Fibroblast of pulmonary artery (primary cell): ENCODE measurements around the gene TSTD1.

Source experiments
- DNase-seq: peaks from one replicate; pipeline ENCODE4 v3.0.0-alpha.2; 2010; ENCODE audit warnings: low read depth
- H3K4me3 ChIP-seq: replicated peaks from 2 replicates; pipeline ENCODE4 v1.5.1; 2011; ENCODE audit warnings: low read depth, mild to moderate bottlenecking, control low read depth, low read length, moderate library complexity
- TF ChIP-seq, protein P1 (sequence below): IDR thresholded peaks from 2 replicates; pipeline ENCODE4 v1.5.1; 2011; ENCODE audit warnings: mild to moderate bottlenecking, control low read depth, low read length, inconsistent platforms; ENCODE audit errors: missing control alignments

TSTD1 gene

DNA sequence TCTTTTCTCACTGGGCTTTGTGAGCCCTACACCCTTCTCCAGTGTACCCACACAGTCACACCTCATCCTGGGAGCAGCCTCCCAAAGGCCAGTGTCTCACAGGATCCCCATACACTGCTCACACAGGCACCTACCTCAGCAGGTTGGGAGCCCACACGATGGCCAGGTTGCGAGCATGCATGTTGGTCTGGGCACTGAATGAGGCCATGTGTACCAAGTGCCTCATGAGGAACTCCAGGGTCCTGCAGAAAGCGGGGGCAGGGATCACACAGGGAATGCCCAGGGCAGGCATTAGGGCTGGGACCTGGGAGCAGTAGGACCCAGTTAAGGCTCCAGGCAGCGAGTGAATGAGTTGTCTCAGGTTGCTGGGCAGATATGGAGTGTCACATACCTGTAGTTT is 15.5 kb upstream of the TSTD1 start:
- no peak overlapping the region for H3K4me3 ChIP-seq
- no peak for DNase-seq
- TF ChIP-seq, protein P1, sequence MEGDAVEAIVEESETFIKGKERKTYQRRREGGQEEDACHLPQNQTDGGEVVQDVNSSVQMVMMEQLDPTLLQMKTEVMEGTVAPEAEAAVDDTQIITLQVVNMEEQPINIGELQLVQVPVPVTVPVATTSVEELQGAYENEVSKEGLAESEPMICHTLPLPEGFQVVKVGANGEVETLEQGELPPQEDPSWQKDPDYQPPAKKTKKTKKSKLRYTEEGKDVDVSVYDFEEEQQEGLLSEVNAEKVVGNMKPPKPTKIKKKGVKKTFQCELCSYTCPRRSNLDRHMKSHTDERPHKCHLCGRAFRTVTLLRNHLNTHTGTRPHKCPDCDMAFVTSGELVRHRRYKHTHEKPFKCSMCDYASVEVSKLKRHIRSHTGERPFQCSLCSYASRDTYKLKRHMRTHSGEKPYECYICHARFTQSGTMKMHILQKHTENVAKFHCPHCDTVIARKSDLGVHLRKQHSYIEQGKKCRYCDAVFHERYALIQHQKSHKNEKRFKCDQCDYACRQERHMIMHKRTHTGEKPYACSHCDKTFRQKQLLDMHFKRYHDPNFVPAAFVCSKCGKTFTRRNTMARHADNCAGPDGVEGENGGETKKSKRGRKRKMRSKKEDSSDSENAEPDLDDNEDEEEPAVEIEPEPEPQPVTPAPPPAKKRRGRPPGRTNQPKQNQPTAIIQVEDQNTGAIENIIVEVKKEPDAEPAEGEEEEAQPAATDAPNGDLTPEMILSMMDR: no peak

DNA sequence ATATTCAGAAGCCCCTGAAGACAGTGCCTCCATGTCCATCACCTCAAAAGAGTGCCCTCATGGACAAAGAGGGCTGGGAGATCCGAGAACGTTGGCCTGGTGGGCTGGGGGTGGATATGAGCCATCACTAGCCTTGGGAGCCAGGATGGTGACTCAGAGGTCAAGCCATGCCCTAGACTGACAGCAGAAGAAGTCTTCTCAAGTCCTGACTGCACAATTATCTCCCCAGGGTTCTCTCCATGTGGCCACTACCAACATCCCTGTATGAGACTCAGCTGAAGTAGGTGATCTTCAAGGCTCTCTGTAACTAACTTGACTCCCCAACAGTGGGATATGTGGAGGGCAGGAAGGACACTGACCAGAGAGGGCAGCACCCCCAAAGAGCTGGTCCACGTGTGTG is 14.1 kb upstream of the TSTD1 start:
- DNase-seq: no peak
- H3K4me3 ChIP-seq: no peak overlapping the region
- TF ChIP-seq, protein P1: no peak

DNA sequence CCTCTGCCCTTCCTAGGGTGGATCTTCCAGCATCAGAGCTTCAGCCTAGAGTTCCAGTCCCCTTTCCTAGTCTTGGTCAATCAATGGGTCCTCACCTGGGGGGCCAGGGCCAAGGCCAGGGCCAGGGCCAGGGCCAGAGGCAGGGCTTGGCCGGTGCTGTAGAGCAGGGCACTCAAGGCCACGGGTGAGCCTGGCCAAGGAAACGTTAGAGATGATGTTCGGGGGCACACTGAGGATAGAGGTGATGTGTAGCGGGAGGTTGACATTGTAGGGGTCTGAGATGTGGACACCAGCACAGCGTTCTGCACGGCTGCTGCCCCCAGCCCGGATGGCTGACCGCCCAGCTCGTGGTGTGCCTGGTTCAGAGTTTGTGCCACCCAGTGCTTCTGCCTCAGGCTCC is 12.5 kb upstream of the TSTD1 start:
- DNase-seq: no peak
- TF ChIP-seq, protein P1: no peak
- H3K4me3 ChIP-seq: no peak overlapping the region

DNA sequence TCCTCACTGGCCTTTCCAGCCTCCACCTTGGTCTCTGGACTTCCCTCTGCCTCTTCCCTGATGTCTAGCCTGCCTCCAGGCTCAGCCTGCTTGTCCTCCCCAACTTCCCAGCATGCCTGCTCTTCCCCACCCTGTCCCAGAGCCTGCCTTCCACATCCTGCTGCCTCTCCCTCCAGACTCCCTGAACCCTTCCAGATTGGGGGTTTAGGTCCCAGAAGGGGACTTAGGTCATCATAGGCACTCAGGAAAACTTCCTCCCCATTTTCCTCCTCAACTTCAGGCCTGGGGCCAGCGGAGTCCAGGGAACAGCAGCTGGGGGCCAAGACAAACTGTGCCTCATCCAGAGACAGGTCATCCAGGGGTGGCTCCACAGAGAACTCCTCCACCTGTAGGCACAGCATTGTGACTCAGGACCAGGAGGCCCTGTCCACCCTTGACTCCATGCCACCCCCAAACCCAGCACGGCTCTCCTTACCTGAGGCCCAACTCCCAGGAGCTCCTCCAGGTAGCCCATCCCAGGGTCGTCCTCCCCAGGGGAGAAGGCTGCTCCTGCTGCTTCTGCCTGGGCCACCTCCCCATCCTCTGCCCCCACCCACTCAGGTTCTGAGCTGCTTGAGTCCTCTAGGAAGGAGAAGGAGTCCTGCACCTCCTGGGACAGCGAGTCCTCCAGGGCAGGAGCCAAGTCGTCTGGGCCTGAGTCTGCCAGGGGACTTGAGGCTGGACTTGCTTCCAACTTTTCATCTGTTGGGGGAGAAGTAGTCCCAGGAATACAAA is 10.4 kb upstream of the TSTD1 start:
- no peak for DNase-seq
- no peak overlapping the region for H3K4me3 ChIP-seq
- TF ChIP-seq, protein P1: no peak

DNA sequence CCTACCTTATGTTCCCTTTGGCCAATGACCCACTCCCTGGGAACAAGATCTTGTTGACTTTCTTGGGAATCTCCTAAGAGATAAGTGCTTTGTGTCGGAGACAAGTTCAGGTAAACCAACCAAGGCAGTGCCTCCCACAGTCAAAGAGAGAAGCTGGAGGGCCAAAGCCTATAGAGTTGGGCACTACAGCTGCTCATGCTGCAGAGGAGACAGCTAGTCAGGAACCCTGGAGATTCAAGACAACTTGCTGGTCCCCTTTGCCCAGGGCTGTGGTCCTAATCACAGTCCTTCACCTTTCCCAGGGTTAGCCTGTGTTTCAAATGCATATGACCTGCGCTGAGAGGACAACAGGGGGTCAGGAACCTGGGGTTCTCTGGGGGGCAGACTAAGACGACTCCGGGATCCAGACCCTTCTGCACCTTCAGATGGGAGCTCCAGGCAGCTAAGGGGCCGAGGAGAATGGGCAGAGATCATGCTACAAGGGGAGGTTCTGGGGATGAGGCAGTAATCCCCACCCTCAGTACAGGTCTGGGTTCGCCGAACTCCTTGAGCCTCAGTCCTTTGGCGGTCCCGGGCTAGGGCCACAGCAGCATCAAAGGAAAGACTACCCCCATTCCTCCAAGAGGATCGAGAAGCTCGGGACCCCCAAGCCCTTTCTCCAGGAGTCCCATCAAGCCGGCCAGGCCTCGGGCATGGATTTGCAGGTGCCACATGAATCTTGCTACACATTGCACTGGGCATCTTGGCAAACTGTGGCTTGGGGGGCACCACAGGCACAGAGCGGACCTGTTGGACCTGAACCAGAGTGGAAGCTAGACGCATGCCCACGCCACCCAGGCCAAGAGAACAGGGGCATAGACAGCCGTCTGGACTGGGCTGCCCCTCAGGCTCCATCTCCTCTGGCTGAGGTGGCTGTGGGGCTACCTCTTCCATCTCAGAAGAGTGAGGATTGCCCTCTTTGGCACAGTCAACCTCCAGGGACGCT is 9.0 kb upstream of the TSTD1 start:
- TF ChIP-seq, protein P1: no peak
- H3K4me3 ChIP-seq: no peak overlapping the region
- no peak for DNase-seq

DNA sequence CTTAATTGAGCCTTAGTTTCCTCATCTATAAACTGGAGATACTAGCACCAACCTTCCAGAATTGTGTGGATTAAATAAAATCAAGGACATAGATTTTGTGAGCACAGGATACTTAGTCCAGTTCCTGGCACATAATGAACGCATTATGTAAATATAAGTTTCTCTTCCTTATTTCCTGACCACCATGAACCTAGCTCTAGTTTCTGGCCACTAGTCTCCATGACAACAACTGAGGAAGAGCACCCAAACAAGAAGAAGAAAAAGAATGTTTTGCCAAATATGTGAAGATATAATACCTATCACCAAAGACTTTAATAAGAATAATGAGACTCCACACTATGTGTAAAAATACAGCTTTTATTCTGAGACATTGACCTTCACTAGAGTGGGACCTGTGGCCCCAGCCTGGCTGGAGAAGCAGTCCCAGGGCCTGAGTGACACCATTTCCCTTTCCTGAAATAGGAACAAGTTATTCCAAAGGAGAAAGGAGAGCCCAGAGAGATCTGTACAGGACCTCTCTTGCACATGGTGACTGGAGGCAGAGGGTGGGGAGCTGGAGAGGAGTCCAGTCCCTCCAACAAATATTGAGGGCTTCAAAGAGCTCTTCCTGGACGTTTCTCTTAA is 8.0 kb upstream of the TSTD1 start:
- DNase-seq: no peak
- H3K4me3 ChIP-seq: peak overlapping the region; percentile 95
- TF ChIP-seq, protein P1: no peak
